ENCODE data around the gene VAMP5.
"Not testable (repeated sequence)": the region's sequence is repeated elsewhere in the genome, so short reads cannot be mapped to it uniquely, and the experiment has no call there.

The VAMP5 gene

DNA sequence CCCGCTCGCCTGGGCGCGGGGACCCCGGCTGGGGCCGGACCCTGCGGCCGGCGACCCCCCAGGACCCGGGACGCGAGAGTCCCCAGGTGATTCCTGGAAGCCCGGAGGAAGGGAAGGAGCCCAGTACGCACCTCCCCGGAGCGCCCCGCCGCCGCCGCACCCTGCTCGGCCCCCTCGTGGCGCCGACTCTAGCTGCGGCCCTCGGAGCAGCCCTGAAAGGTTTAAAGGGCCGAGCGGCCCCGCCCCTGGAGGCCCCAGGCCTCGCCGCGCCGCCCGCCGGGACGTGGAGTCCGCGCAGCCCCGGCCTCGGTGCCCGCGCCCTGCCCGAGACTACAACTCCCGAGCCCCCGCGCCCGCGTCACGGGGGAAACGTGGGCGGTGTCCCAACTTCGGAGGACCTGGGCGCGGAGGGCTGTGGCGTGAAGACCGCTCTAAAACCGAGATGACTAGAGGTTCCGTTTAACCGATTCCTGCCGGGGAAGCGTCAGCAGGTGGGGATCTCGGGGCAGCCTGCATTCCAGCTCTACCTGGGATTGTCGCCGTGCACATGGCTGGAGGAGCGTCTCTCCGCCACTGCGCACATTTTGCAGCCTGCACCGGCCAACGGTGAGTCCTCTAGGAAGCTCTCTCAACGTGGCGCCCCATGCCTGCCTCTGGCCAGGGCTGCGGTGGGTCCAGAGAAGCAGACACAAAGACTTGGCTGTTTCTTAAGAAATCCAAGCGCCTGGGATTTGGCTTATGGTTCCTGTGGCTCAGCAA lies 18.4 kb downstream of the VAMP5 start, which contains the start of gene TMEM150A:
Gene TMEM150A, minus strand, starts transcription at position 223 of the 759 bp plus-strand sequence. CDS start 750 bp downstream, outside the sequence.
- no peak for FAIRE-seq

DNA sequence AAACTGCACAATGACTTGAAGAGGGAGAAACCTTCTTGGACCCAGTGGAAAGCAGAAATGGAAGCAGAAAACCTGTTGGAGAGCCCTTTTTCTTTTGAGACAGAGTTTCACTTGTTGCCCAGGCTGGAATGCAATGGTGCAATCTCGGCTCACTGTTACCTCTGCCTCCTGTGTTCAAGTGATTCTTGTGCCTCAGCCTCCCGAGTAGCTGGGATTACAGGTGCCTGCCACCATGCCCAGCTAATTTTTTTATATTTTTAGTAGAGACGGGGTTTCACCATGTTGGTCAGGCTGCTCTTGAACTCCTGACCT lies 19.9 kb downstream of the VAMP5 start:
- not testable (repeated sequence) for FAIRE-seq

DNA sequence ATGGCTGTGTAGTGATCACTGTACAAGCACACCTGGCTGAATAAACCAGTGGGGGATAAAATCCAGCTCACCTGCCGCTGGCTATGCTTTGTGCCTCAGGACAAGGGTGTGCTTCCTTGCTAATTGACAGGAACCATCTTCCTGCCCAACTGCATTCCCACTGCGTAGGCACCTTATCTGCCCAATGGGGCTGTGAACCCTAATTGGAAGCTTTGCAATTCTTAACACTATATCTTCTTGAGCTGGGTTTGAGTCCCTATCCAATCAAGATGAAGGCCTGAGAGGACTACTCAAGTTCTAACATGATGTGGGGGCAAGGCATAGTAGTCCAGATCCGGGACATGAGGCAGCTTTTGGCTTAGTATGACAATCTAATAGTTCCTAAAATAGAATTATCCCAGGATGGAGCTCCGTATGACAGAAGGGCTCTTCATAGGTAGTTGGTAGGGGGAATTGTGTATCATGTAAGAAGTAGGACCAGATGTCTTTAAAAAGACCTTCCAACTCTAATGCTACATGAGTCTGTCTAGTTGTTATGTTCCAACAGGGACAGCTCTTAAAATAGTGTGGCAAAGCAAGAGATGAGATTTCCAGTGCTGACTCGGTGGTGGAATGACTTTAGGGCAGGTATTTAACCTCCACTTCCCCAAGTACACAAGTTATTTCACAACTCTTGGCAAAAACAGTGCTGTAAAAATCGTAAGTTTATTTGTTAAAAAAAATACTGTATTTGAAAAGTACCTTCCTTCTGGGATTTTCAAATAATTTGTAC lies 20.5 kb downstream of the VAMP5 start:
- no peak for FAIRE-seq

DNA sequence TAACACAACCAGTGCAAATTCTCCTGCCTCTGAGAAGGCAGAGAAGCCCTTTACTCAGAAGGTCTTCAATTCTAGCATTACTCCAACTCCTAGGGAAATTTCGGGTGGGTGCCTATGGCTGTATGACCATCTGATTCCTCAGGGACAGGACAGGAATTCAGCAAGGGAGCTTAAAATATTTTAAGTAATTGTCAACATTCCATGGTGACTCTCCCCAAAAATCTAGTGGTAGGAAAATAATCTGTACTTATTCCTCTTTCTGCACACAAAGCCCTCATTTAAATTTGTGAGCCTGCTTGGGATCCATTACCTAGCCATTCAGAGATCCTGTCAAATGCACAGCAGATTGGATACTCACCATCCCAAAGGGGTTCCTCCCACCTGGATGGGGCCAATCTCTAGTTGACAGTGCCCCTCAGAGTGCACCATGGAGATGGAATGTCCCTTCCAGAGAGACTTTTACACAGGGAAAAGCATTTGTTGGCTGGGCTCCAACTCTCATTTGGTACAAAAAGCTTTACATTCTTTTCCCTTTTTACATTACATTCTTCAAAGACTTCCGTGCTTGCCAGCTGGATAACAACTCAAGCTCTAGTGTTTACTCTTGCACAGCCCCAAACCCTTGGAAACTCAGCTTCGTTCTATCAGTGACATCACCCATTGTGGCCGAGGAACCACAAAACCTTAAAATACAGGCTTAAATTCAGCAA lies 21.3 kb downstream of the VAMP5 start:
- no peak for FAIRE-seq

DNA sequence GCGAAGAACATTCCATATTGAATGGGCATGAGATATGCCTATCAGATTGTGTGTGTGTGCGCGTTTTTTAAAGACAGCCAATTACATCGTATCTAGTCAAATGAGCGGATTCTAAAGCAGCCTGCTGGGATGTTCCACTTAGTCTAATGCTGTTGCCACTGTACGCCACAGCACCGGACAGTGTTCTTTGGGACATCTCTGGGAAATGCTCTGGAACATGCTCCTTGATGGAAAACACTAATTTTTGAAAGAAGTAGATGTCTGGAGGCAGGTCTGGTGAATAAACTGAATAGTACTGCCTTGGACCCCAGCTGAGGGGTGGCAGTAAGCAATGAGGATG lies 21.9 kb downstream of the VAMP5 start:
- no peak for FAIRE-seq

DNA sequence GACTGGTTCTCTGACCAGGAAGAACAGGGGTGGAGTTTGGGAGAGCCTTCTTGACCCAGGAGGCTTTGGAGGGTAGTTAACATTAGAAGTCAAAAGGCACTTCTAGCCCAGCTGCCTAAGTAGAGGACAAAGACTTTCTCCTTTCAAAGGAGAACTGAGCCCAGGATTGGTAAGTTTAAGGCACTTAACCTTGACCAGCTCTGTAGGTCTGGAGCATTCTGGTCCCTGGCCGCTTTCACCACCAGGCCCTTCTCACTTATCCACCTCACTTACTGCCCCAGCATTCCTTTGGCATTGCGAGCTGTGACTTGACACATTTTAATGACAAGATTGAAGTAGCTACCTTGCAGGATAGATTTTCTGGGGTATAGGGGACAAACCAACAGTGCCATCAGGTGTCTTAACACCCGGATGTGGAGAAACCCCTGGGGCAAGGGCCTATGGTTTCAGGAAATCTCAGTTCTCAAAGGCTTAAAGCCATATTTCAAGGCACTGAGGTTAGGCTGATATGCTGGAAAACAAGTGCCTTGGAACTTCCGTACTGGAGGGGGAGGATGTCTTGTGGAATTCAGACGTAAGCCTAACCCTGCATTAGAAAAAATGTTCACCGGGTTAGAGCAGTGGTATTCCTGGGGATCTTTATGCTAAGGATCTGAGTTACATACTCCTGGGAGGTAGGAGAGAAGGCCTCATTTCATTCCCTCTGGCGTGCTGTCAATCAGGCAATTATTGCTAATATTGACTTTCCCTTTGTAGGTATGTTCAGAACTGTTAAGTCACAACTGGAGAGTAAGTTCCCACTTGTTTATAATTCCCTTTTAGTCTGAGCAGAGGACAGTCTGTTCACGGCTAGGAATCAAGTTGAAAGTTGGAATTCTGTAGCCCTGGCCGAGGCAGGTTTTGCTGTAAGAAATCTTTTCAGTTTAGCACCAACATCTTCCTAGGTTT lies 23.3 kb downstream of the VAMP5 start:
- FAIRE-seq = no peak

DNA sequence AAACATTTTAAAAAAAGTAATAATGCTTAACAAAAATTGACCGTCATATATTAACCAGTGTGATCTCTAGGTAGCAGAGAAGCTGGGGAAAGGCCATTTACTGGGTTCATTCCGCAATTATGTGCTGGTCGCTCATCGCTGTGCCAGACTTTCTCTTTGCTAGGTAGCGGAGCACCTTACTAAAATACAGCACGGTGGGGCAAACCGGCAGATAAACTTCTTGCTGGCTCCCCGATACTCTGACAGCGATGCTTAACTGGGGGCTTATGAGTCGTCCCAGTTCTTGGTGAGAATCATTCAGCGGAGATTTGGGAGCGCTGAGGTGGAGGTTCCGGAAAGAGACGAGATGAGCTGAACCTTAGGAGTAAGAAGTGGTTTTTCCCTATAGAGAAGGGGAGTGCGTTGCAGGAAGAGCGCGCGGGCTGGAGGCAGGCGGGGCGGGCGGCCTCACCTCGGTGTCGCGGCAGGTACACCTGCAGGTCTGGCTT lies 27.0 kb downstream of the VAMP5 start:
- no peak for FAIRE-seq

DNA sequence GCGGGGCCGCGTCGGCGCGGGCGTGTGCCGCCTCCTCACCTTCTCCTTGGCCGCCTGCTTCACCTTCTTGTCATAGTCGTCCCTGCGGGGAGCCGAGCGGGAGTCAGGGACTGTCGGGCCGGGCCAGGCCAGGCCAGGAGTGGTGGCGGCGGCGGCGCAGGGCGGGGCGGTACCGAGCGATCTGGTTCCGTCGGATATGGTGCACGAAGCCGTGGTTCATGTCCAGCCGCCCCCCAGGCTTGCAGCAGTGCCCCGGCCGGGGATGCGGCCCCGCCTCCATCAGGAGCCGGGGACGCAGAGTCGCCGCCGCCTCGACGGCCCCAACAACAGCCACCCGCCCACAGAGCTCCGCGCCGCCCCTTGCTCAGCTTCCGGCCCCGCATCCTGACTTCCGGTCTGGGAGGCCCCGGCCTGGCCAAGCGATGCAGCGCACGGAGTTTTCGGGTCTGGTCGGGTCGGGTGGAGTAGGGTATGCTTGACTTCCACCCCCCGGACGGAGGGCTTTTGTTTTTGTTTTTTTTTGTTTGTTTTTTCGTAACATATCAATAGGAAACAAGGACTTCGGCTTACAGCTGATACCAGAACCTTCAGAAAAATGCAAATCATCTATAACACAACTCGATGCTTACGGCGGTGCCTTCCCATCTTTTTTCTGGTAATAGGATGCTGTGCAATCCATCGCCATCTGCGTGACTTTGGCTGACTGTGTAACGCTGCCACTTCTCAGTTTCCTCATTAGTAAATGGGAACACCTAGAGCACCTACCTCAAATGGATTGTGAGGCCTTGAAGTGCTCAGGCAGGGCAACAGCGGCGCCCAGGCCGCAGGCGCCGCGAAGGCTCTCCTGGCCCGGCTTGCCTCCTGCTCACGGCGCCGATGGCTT lies 27.7 kb downstream of the VAMP5 start, which contains the start of gene C2orf68:
Gene C2orf68, minus strand, starts transcription at position 362 of the 883 bp plus-strand sequence. Its CDS starts 82 bp downstream, at position 280.
- no peak for FAIRE-seq

DNA sequence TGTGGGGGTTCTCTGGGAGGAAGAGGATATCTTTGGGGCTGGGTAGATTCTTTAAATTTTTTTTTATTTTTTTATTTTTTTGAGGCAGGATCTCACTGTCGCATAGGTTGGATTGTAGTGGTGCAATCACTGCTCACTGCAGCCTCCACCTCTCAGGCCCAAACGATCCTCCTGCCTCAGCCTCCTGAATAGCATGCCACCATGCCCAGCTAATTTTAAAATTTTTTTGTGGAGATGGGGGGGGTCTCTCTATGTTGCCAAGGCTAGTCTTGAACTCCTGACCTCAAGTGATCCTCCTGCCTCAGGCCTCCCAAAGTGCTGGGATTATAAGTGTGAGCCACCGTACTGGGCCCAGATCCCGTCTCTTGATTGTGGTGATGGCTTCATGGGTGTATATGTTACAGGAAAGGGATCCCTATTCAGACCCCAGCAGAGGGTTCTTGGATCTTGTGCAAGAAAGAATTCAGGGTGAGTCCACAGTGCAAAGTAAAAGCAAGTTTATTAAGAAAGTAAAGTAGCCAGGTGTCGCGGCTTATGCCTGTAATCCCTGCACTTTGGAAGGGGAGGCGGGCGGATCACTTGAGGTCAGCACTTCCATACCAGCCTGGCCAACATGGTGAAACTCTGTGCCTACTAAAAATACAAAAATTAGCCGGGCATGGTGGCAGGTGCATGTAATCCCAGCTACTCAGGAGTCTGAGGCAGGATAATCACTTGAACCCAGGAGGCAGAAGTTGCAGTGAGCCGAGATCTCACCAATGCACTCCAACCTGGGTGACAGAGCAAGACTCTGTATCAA lies 29.7 kb downstream of the VAMP5 start:
- FAIRE-seq = no peak

DNA sequence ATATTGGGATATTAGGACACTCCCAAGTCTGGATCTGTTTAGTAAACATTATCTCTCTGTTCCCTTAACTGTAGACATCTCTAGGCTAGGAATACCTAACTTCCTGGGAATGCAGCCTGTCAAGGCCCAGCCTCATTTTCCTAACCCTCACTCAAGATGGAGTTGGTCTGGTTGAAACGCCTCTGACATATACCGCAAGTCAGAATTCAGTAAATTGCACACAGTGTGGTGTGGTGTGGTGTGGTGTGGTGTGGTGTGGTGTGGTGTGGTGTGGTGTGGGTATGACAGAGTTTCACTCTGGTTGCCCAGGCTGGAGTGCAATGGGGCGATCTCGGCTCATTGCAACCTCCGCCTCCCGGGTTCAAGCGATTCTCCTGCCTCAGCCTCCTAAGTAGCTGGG lies 30.5 kb downstream of the VAMP5 start:
- not testable (repeated sequence) for FAIRE-seq

DNA sequence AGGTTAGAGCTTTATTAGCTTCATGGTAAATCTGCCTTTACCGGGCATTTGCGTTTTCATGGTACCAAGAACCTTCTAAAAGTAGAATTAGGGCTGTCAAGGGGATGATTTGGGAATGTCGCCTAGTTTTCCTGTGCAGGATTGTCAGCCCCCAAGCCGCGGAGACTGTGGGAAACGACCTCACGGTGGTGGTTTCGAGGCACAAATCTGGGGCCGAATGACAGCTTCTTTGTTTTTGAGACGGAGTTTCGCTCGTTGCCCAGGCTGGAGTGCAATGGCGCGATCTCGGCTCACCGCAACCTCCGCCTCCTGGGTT lies 31.1 kb downstream of the VAMP5 start:
- no peak for FAIRE-seq

DNA sequence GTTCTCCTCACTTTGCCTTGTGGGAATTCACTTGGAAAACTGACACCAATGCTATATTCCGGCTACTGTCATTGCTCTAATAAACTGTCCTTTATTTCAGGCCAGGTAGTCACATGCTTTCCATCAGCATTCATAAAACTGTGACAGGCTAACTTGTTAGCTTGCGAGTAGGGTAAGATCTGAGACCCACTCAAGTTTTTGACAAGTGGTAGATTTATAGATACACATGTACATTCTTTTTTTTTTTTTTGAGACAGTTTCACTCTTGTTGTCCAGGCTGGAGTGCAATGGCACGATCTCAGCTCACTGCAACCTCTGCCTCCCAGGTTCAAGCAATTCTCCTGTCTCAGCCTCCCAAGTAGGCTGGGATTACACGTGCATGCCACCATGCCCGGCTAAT lies 33.5 kb downstream of the VAMP5 start:
- not testable (repeated sequence) for FAIRE-seq

DNA sequence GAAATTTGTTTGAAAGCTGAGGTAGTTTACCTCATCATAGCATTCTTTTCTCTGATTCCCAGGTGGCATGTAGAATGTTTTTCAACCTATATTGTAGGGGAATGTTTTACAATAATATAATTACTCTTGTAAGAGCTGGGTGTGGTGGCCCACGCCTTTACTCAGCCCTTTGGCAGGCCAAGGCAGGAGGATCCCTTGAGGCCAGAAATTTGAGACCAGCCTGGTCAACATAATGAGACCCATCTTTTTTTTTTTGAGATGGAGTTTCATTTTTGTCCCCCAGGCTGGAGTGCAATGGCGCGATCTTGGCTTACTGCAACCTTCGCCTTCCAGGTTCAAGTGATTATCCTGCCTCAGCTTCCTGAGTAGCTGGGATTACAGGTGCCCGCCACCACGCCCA lies 35.4 kb downstream of the VAMP5 start:
- FAIRE-seq = no peak

DNA sequence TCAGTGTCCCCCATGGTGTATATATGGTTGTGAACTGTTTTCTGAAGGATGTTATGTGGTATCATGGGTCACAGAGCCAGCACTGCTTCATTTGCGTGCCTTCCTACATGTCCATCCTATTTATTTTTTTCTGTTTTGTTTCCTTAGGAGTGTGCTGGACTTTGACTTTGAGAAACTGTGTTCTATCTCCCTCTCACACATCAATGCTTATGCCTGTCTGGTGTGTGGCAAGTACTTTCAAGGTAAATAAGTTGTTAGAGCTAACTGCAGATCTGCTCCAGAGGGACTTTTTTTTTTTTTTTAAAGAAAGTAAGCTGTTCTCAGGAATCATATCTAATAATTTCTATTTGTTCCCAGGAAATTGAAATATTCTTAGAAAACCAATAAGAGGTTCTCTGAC lies 37.1 kb downstream of the VAMP5 start:
- no peak for FAIRE-seq

DNA sequence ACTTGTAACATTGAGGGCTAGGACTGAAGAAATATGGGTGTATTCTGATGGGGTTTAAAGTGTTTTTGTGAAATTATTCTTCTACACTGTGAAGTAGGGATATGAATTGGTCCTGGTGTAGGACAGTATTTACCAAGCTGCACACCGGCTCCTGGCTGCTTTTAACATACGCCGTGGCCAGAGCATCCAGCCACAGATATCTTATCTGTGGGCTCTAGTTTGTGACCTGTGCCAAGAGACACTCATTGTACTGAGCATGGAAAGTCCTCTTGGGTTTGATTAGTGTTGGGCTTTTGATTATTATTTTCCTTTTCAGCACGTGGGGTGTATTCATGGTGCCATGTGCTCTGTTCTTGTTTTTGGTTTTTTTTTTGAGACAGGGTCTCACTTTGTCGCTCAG lies 39.8 kb downstream of the VAMP5 start:
- no peak for FAIRE-seq

DNA sequence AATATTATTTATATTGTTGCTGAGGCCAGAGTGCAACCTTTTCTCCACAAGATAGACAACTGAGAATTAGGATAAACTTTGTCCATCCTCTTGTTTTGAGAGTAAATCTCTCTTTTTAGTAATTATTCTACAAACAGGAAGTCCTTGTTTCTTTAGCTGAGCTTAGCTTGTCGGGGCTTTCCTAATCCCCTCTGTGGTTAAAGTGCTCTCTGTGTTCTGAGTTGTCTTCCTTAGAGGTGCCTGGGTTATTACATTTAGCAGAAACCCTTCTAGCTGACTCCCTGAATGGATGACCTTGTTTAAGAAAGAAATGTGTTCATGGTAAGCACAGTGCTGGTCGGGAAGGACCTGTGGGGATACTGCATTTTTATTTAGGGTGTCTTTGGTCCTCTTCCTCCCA lies 44.4 kb downstream of the VAMP5 start:
- FAIRE-seq = no peak

DNA sequence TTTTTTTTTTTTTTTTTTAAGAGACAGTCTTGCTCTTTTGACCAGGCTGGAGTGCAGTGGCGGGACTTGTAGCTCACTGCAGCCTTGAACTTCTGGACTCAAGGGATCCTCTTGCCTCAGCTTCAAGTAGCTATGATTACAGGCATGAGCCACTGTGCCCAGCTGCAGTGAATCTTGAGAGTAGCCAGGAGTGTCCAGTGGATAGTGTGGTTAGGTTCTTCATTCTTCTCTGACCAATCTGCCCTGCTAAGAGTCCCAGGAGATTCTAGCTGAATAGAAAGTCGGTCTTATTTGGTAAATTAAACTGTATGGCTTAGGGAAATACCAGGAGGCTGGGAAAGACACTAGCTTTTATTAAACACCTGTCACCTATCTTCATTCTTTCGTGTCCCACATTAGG lies 47.1 kb downstream of the VAMP5 start:
- no peak for FAIRE-seq

DNA sequence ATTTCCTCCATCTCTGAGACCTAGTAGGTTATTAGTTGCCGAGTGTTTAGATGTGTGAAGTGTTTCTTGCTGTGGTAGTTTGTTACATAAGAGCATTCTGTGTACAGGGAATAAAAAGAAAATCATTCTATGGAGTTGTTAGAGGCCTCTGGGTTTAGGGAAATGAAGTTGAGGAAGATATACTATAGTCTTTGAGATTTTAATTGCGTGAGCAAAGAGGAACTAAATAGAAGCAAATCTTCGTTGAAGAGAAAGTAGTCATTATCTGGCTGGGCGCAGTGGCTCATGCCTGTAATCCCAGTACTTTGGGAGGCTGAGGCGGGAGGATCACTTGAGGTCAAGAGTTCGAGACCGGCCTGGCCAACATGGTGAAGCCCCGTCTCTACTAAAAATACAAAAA lies 50.8 kb downstream of the VAMP5 start:
- FAIRE-seq = no peak

DNA sequence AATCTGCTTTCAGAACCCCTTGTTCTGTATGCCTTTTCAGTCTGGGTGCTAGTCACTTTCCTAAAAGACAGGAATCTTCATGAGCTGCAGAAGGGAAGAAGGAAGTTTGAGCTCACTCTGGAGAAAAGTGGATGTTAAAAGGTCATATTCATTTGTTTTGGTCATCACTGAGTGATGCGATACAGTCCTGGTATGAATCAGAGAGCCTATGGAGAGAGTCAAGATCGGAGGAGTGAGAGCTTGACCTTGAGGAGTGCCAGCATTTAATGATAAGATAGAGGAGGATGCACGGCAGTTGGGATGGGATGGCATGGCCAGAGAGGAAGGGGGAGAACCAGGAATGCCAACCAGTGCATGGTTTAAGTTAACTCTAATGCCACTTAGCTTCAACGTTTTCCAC lies 51.4 kb downstream of the VAMP5 start:
- no peak for FAIRE-seq

DNA sequence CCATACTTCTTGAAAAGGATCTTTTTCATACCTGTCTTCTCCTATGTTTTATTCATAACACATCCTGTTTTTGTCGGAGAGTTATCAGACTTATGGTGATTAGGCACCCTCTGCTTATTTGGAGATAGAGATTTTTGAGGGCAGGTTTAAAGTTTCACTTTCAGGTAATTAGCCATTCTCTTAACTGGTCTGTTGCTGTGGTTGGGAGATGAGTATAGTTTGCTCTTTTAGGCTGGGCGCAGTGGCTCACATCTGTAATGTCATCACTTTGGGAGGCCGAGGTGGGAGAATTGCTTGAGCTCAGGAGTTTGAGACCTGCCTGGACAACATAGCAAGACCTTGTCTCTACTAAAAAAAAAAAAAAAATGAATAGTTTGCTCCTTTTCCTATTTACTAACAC lies 58.5 kb downstream of the VAMP5 start:
- no peak for FAIRE-seq

Data from islet of Langerhans (tissue), 1 donor.